HFFc6 (cell line): ENCODE data around the gene NTN3. TPM values are rescaled to one million over a fixed set of nuclear protein-coding genes. Genes with fewer than 3 reads are reported as not detected.

Source experiments
- DNase-seq: peaks from one replicate; pipeline ENCODE4 v3.0.0-alpha.2; 2018
- H3K27ac Mint-ChIP-seq: 2 replicates; pipeline ENCODE4 v1.8.0; 2020; ENCODE audit warnings: mild to moderate bottlenecking, mixed read lengths
- H3K27me3 Mint-ChIP-seq: 2 replicates; pipeline ENCODE4 v1.8.0; 2021; ENCODE audit warnings: mild to moderate bottlenecking, moderate library complexity, mixed read lengths; ENCODE audit not compliant: insufficient read depth
- H3K36me3 Mint-ChIP-seq: 2 replicates; pipeline ENCODE4 v1.8.0; 2021; ENCODE audit warnings: low read depth, mixed read lengths
- H3K4me1 Mint-ChIP-seq: 2 replicates; pipeline ENCODE4 v1.8.0; 2020; ENCODE audit warnings: low read depth, mixed read lengths
- H3K4me3 Mint-ChIP-seq: 2 replicates; pipeline ENCODE4 v1.8.0; 2020; ENCODE audit warnings: mild to moderate bottlenecking, moderate library complexity, mixed read lengths
- H3K9me3 Mint-ChIP-seq: 2 replicates; pipeline ENCODE4 v1.8.0; 2020; ENCODE audit warnings: mild to moderate bottlenecking, mixed read lengths
- CTCF ChIP-seq: fragments of 200-600 bp; sonication (generic); IDR thresholded peaks from 2 replicates; pipeline ENCODE4 v1.5.0; 2021; ENCODE audit warnings: antibody characterized with exemption, mild to moderate bottlenecking
- total RNA-seq, 6 experiments: library from RNA; stranded (reverse); fragmentation: NEBNext Ultra II Directional; extraction: Animal tissue kit (Norgen Biotek cat#: 25700); gene quantifications; 2 replicates in 1 of 6; 3 replicates in 5 of 6; pipeline ENCODE4 v1.2.3, GENCODE V29; 2021

NTN3 gene
- total RNA-seq, 6 experiments from 2014 or later, result 0.22 to 0.47 (median 0.33) TPM

GRCh38 chr16:2447920-2448583 lies 23.0 kb upstream of the NTN3 start:
- DNase-seq, result peak; percentile 54
- TF ChIP-seq CTCF, result no peak
- peaks cover 17% of the 10 kb centered on the region; the same call in 1 of the 2 replicates for H3K36me3 Mint-ChIP-seq
- peak overlapping the region; percentile 55 for H3K27ac Mint-ChIP-seq
- H3K27me3 Mint-ChIP-seq, result peaks cover 4% of the 10 kb centered on the region; the same call in 1 of the 2 replicates
- no peaks in the 10 kb centered on the region for H3K9me3 Mint-ChIP-seq
- peaks cover 9% of the 10 kb centered on the region for H3K4me1 Mint-ChIP-seq
- H3K4me3 Mint-ChIP-seq, result no peak overlapping the region

- TF ChIP-seq CTCF, result no peak
- peaks cover 9% of the 10 kb centered on the region for H3K4me1 Mint-ChIP-seq
- H3K27ac Mint-ChIP-seq, result no peak overlapping the region
- H3K4me3 Mint-ChIP-seq, result no peak overlapping the region
- no peak for DNase-seq
- H3K27me3 Mint-ChIP-seq, result peaks cover 2% of the 10 kb centered on the region; the same call in 1 of the 2 replicates
- H3K36me3 Mint-ChIP-seq, result peaks cover 18% of the 10 kb centered on the region; the same call in 1 of the 2 replicates
- no peaks in the 10 kb centered on the region for H3K9me3 Mint-ChIP-seq
Observed at GRCh38 chr16:2449118-2449517, 22.0 kb upstream of the NTN3 start.

DNA sequence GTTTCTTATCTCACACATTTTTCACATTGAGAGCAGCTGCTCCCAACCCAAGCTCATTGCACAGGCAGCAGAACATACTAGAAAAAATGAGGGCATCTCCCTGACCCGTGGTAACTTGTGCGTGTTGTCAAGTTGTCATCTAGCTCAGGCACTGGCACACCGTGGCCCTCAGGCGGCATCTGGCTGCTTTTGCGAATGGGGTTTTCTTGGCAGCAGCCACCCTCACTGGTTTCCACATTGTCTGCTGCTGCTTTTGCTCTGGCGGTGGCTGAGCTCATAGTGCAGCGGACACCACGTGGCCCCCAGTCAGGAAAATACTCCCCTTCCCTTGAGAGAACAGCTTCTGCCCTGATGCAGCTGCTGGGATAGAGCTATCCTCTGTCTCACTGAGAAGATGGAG lies 20.6 kb upstream of the NTN3 start:
- no peak for DNase-seq
- Mint-ChIP-seq H3K4me3 (no peak overlapping the region), H3K4me1 (peaks cover 9% of the 10 kb centered on the region), H3K9me3 (no peaks in the 10 kb centered on the region), H3K36me3 (peaks cover 13% of the 10 kb centered on the region; the same call in 1 of the 2 replicates), H3K27me3 (peaks cover 2% of the 10 kb centered on the region; the same call in 1 of the 2 replicates), H3K27ac (no peak overlapping the region)
- TF ChIP-seq CTCF, result no peak

- DNase-seq, result no peak
- H3K36me3 Mint-ChIP-seq, result peaks cover 13% of the 10 kb centered on the region; the same call in 1 of the 2 replicates
- no peak for TF ChIP-seq CTCF
- H3K9me3 Mint-ChIP-seq, result no peaks in the 10 kb centered on the region
- H3K4me3 Mint-ChIP-seq, result no peak overlapping the region
- peaks cover 2% of the 10 kb centered on the region; the same call in 1 of the 2 replicates for H3K27me3 Mint-ChIP-seq
- no peak overlapping the region for H3K27ac Mint-ChIP-seq
- peaks cover 9% of the 10 kb centered on the region for H3K4me1 Mint-ChIP-seq
Observed at GRCh38 chr16:2450975-2451381, 20.1 kb upstream of the NTN3 start.

- no peak for TF ChIP-seq CTCF
- peaks cover 13% of the 10 kb centered on the region; the same call in 1 of the 2 replicates for H3K36me3 Mint-ChIP-seq
- H3K9me3 Mint-ChIP-seq, result no peaks in the 10 kb centered on the region
- H3K27me3 Mint-ChIP-seq, result peaks cover 2% of the 10 kb centered on the region
- H3K4me1 Mint-ChIP-seq, result peaks cover 9% of the 10 kb centered on the region
- H3K4me3 Mint-ChIP-seq, result no peak overlapping the region
- no peak overlapping the region for H3K27ac Mint-ChIP-seq
- DNase-seq, result no peak
Observed at GRCh38 chr16:2451851-2452320, 19.2 kb upstream of the NTN3 start.
